K562 (cell line): ENCODE results near the gene FUCA1. TPM values are rescaled to one million over a fixed set of nuclear protein-coding genes. Genes with fewer than 3 reads are reported as not detected.

Experiments
- ARID2 ChIP-seq: fragments of 450-650 bp; IDR thresholded peaks from 2 replicates; pipeline ENCODE4 v1.6.1; 2017; ENCODE audit warnings: antibody characterized with exemption, mild to moderate bottlenecking
- KLF10 ChIP-seq: fragments of 250-450 bp; sonication (Bioruptor Pico); IDR thresholded peaks from 2 replicates; pipeline ENCODE4 v1.6.1; 2021; ENCODE audit warnings: matching md5 sums
- MYC ChIP-seq, 2 experiments: fragments of 250-450 bp in 1 of 2; sonication (Bioruptor Pico) in 1 of 2; IDR thresholded peaks; 2 replicates each; pipeline versions ENCODE4 v1.5.1 to v1.6.1; 2012 to 2021; ENCODE audit warnings: low read depth in 2 of 2, borderline replicate concordance in 1 of 2, improper control_type of control experiment in 1 of 2, low read length in 1 of 2, mild to moderate bottlenecking in 1 of 2, moderate library complexity in 1 of 2
- MYNN ChIP-seq, 2 experiments: sonication (generic); formaldehyde crosslinking in 1 of 2; IDR thresholded peaks; 2 replicates each; pipeline versions ENCODE4 v1.5.0 to v1.6.1; 2016 to 2020; ENCODE audit warnings: antibody characterized with exemption in 1 of 2, missing genetic modification reagents in 1 of 2
- SPI1 ChIP-seq: IDR thresholded peaks from 2 replicates; pipeline ENCODE4 v1.6.1; 2011; ENCODE audit warnings: low read depth, low read length, control low read depth, borderline replicate concordance
- ZBTB49 ChIP-seq: sonication (generic); formaldehyde crosslinking; IDR thresholded peaks from 2 replicates; pipeline ENCODE4 v1.8.0; 2022; ENCODE audit warnings: missing genetic modification reagents, mild to moderate bottlenecking, borderline replicate concordance
- ZFX ChIP-seq: sonication (generic); formaldehyde crosslinking; IDR thresholded peaks from 2 replicates; pipeline ENCODE4 v1.8.0; 2022; ENCODE audit warnings: mild to moderate bottlenecking, missing genetic modification reagents, moderate library complexity
- ZMIZ1 ChIP-seq, 2 experiments: fragments of 150-350 bp in 1 of 2; IDR thresholded peaks; 2 replicates each; pipeline ENCODE4 v1.6.1; 2012 to 2016; ENCODE audit warnings: low read depth in 2 of 2, low read length in 2 of 2, mild to moderate bottlenecking in 1 of 2, moderate library complexity in 1 of 2
- ZNF511 ChIP-seq: sonication (generic); formaldehyde crosslinking; IDR thresholded peaks from 2 replicates; pipeline ENCODE4 v1.8.0; 2022; ENCODE audit warnings: mild to moderate bottlenecking, missing genetic modification reagents
- polyA plus RNA-seq, 8 experiments: library from polyadenylated mRNA; depleted of rRNA in 4 of 8; stranded (reverse) in 5 of 8; unstranded in 3 of 8; fragments of >200 nt; fragmentation: Nextera tagmentation in 2 of 8; fragmentation: Illumina TruSeq in 1 of 8; extraction: Ambion mirVana in 2 of 8; extraction: Trizol in 1 of 8; gene quantifications; 2 replicates each; pipeline versions ENCODE4 v1.2.1 to v1.2.3, GENCODE V29; 2011 to 2014; ENCODE audit warnings: inconsistent platforms in 1 of 8, missing spikeins in 1 of 8
- total RNA-seq, 7 experiments: library from RNA; depleted of rRNA in 6 of 7; stranded (reverse); fragments of >200 nt in 6 of 7; fragmentation: Illumina TruSeq in 2 of 7; extraction: Trizol in 2 of 7; gene quantifications; 2 replicates each; pipeline versions ENCODE4 v1.2.1 to v1.2.3, GENCODE V29; 2011 to 2021; ENCODE audit warnings: low replicate concordance in 1 of 7
- TF ChIP-seq, protein P1 (sequence below), 2 experiments: fragments of 450-650 bp in 1 of 2; sonication (generic) in 1 of 2; formaldehyde crosslinking; conservative IDR thresholded peaks; 2 replicates each; pipeline versions ENCODE4 v1.4.0 to v1.8.1; 2020 to 2022; ENCODE audit warnings: mild to moderate bottlenecking in 1 of 2, missing genetic modification reagents in 1 of 2
- TF ChIP-seq, protein P2 (sequence below): fragments of 250-450 bp; sonication (Bioruptor Pico); IDR thresholded peaks from 2 replicates; pipeline ENCODE4 v1.4.0; 2020

FUCA1 gene
- total and polyA plus RNA-seq, 9 of the 15 experiments (the other 6 are each of a cell fraction or from before 2014, with no cell fraction given), result 7.0 to 20.5 (median 13.5) TPM

DNA sequence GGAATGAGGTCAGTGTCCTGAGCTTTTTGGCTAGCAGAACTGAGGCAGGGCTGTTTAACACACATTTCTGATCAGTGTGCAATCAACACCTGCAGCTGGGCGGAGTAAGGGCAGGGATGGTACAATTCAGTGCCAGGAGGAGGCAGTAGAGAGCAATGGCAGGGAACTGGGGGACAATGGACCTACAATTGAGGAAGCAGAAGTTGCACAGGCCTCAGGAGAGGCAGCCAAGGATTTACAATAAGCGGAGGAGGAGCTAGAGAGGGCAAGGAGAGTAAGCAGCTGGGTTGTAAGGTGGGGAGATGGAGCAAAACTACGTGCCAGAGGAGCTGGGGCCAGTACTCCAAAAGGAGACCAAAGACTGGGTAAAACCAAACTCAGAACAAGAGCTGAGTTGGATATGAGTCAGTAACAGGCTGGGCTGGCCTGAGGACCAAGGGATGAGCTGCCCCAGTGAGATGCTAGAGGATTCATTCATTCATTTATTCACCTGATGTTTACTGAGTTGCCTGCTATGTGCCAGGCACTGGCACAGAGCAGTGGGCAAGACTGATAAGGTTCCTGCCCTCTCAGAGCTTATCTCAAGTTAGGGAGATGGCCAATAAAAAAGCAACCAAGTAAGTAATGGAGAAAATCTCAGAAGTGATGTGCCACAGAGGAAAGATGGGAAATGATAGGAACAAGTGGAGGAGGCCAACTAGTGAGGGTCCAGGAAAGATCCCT is 57.1 kb downstream of the FUCA1 start (continued):
- TF ChIP-seq ZBTB49 (CRISPR knock-in tag), result no peak
- TF ChIP-seq ARID2, result peak; percentile 77
- TF ChIP-seq MYNN (IDR thresholded peaks at IDR 0.05), result 0 out of 2 replicates have a peak, but pooled peaks have one; percentile 36
- no peak for TF ChIP-seq MYNN (CRISPR knock-in tag; IDR thresholded peaks at IDR 0.05)
- TF ChIP-seq MYC (IDR thresholded peaks at IDR 0.05; ENCODE audit: low read depth, low read length), result no peak
- no peak for TF ChIP-seq MYC (CRISPR knock-in tag; IDR thresholded peaks at IDR 0.05; ENCODE audit: borderline replicate concordance, low read depth)
- TF ChIP-seq, protein P1, sequence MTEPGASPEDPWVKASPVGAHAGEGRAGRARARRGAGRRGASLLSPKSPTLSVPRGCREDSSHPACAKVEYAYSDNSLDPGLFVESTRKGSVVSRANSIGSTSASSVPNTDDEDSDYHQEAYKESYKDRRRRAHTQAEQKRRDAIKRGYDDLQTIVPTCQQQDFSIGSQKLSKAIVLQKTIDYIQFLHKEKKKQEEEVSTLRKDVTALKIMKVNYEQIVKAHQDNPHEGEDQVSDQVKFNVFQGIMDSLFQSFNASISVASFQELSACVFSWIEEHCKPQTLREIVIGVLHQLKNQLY (CRISPR knock-in tag; conservative IDR thresholded peaks at IDR 0.05), result no peak; a peak in 1 of 4 replicates
- peak; percentile 68 for TF ChIP-seq SPI1
- TF ChIP-seq, protein P2, sequence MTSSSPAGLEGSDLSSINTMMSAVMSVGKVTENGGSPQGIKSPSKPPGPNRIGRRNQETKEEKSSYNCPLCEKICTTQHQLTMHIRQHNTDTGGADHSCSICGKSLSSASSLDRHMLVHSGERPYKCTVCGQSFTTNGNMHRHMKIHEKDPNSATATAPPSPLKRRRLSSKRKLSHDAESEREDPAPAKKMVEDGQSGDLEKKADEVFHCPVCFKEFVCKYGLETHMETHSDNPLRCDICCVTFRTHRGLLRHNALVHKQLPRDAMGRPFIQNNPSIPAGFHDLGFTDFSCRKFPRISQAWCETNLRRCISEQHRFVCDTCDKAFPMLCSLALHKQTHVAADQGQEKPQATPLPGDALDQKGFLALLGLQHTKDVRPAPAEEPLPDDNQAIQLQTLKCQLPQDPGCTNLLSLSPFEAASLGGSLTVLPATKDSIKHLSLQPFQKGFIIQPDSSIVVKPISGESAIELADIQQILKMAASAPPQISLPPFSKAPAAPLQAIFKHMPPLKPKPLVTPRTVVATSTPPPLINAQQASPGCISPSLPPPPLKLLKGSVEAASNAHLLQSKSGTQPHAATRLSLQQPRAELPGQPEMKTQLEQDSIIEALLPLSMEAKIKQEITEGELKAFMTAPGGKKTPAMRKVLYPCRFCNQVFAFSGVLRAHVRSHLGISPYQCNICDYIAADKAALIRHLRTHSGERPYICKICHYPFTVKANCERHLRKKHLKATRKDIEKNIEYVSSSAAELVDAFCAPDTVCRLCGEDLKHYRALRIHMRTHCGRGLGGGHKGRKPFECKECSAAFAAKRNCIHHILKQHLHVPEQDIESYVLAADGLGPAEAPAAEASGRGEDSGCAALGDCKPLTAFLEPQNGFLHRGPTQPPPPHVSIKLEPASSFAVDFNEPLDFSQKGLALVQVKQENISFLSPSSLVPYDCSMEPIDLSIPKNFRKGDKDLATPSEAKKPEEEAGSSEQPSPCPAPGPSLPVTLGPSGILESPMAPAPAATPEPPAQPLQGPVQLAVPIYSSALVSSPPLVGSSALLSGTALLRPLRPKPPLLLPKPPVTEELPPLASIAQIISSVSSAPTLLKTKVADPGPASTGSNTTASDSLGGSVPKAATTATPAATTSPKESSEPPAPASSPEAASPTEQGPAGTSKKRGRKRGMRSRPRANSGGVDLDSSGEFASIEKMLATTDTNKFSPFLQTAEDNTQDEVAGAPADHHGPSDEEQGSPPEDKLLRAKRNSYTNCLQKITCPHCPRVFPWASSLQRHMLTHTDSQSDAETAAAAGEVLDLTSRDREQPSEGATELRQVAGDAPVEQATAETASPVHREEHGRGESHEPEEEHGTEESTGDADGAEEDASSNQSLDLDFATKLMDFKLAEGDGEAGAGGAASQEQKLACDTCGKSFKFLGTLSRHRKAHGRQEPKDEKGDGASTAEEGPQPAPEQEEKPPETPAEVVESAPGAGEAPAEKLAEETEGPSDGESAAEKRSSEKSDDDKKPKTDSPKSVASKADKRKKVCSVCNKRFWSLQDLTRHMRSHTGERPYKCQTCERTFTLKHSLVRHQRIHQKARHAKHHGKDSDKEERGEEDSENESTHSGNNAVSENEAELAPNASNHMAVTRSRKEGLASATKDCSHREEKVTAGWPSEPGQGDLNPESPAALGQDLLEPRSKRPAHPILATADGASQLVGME (CRISPR knock-in tag), result no peak
- no peak for TF ChIP-seq KLF10 (CRISPR knock-in tag)
- no peak for TF ChIP-seq ZNF511
- no peak for TF ChIP-seq ZMIZ1 (IDR thresholded peaks at IDR 0.05; ENCODE audit: low read depth in 2 of 2, low read length in 2 of 2)
- TF ChIP-seq ZFX, result peak; percentile 43
